Body of pancreas (tissue), 4 donors: ENCODE results near the gene SLC45A3.

Experiments
- POLR2A ChIP-seq, 3 donors: fragments of 450-650 bp; IDR thresholded peaks; one replicate each; pipeline ENCODE4 v1.6.1; 2016; ENCODE audit warnings: antibody characterized with exemption in 3 of 3, mild to moderate bottlenecking in 2 of 3
- TF ChIP-seq, protein P1 (sequence below), 7 experiments: fragments of 450-650 bp in 4 of 7; fragments of 200-600 bp in 3 of 7; sonication (generic) in 3 of 7; IDR thresholded peaks; one replicate each; pipeline ENCODE4 v1.5.1; 2016 to 2019; ENCODE audit warnings: antibody characterized with exemption in 7 of 7

DNA sequence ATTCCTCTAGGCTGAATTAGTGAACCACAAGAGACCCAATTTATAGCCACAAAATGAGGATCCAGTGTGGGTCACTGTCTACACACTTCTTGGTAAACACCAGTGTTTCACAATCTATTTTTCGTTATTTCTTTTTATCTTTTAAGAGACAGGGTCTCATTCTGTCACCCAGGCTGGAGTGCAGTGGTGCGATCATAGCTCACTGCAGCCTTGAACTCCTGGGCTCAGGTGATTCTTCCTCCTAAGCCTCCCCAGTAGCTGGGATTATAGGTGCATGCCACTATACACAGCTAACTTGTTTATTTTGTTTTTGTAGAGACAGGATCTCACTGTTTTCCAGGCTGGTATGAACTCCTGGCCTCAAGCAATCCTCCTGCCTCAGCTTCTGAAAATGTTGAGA lies 29.3 kb upstream of the SLC45A3 start:
- TF ChIP-seq, protein P1, sequence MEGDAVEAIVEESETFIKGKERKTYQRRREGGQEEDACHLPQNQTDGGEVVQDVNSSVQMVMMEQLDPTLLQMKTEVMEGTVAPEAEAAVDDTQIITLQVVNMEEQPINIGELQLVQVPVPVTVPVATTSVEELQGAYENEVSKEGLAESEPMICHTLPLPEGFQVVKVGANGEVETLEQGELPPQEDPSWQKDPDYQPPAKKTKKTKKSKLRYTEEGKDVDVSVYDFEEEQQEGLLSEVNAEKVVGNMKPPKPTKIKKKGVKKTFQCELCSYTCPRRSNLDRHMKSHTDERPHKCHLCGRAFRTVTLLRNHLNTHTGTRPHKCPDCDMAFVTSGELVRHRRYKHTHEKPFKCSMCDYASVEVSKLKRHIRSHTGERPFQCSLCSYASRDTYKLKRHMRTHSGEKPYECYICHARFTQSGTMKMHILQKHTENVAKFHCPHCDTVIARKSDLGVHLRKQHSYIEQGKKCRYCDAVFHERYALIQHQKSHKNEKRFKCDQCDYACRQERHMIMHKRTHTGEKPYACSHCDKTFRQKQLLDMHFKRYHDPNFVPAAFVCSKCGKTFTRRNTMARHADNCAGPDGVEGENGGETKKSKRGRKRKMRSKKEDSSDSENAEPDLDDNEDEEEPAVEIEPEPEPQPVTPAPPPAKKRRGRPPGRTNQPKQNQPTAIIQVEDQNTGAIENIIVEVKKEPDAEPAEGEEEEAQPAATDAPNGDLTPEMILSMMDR (IDR thresholded peaks at IDR 0.05) = no peak
- TF ChIP-seq POLR2A (IDR thresholded peaks at IDR 0.05) = no peak
